Keratinocyte (primary cell): Measurements from ENCODE around the gene CACNA2D2. TPM values are rescaled to one million over a fixed set of nuclear protein-coding genes. Genes with fewer than 3 reads are reported as not detected.
A peak's percentile ranks its signal among the peaks of the same experiment; 100 is the strongest.

Experiments
- DNase-seq: peaks from one replicate; pipeline ENCODE4 v3.0.0-alpha.2; 2011; ENCODE audit warnings: low read depth, missing footprints, low spot score
- FAIRE-seq: peaks from 2 replicates; lab custom pipeline; 2011; peaks lifted over from hg19 to GRCh38; lab: Jason Lieb, UNC
- H2AFZ ChIP-seq: 2 replicates; pipeline ENCODE4 v1.6.0; 2012; ENCODE audit warnings: low read length, control low read depth, inconsistent platforms; ENCODE audit not compliant: control insufficient read depth
- H3K27ac ChIP-seq: 2 replicates; pipeline ENCODE4 v1.5.1; 2011; ENCODE audit warnings: low read length; ENCODE audit not compliant: control insufficient read depth, insufficient read depth
- H3K27me3 ChIP-seq: 3 replicates; pipeline ENCODE4 v1.6.0; 2011; ENCODE audit warnings: low read length; ENCODE audit not compliant: control insufficient read depth, insufficient read depth; ENCODE audit errors: extremely low read depth
- H3K36me3 ChIP-seq, 2 experiments: 2 replicates in 1 of 2; 3 replicates in 1 of 2; pipeline ENCODE4 v1.5.1; 2011; ENCODE audit warnings: low read length in 2 of 2, mild to moderate bottlenecking in 1 of 2; ENCODE audit not compliant: control insufficient read depth in 2 of 2, insufficient read depth in 2 of 2; ENCODE audit errors: extremely low read depth in 1 of 2
- H3K4me1 ChIP-seq: 3 replicates; pipeline ENCODE4 v1.5.1; 2011; ENCODE audit warnings: low read length; ENCODE audit not compliant: control insufficient read depth, insufficient read depth; ENCODE audit errors: extremely low read depth
- H3K4me2 ChIP-seq: 3 replicates; pipeline ENCODE4 v1.6.0; 2011; ENCODE audit warnings: low read depth, low read length; ENCODE audit not compliant: control insufficient read depth, insufficient read depth; ENCODE audit errors: extremely low read depth
- H3K4me3 ChIP-seq, 3 experiments: fragments of 200-600 bp in 1 of 3; sonication (generic) in 1 of 3; 2 replicates in 2 of 3; 3 replicates in 1 of 3; pipeline ENCODE4 v1.5.1; 2011 to 2016; ENCODE audit warnings: low read length in 3 of 3, mild to moderate bottlenecking in 3 of 3, control low read depth in 2 of 3, inconsistent platforms in 1 of 3, low read depth in 1 of 3, mixed read lengths in 1 of 3, mixed run types in 1 of 3, moderate library complexity in 1 of 3; ENCODE audit not compliant: control insufficient read depth in 2 of 3, insufficient read depth in 2 of 3; ENCODE audit errors: extremely low read depth in 1 of 3
- H3K79me2 ChIP-seq: 2 replicates; pipeline ENCODE4 v1.6.0; 2012; ENCODE audit warnings: low read length; ENCODE audit not compliant: control insufficient read depth, insufficient read depth
- H3K9ac ChIP-seq: 3 replicates; pipeline ENCODE4 v1.6.0; 2011; ENCODE audit warnings: low read length; ENCODE audit not compliant: control insufficient read depth, insufficient read depth; ENCODE audit errors: extremely low read depth
- H3K9me1 ChIP-seq: 3 replicates; pipeline ENCODE4 v1.6.0; 2011; ENCODE audit warnings: low read length; ENCODE audit not compliant: control insufficient read depth, insufficient read depth; ENCODE audit errors: extremely low read depth
- H3K9me3 ChIP-seq: 2 replicates; pipeline ENCODE4 v1.5.1; 2012; ENCODE audit warnings: low read depth, low read length; ENCODE audit not compliant: control insufficient read depth
- H4K20me1 ChIP-seq: 3 replicates; pipeline ENCODE4 v1.6.0; 2011; ENCODE audit warnings: low read length; ENCODE audit not compliant: control insufficient read depth, insufficient read depth; ENCODE audit errors: extremely low read depth
- EZH2 ChIP-seq: IDR thresholded peaks from one replicate; pipeline ENCODE4 v1.6.1; 2012; ENCODE audit warnings: inconsistent platforms, mild to moderate bottlenecking, low read length, moderate library complexity
- dilution Hi-C: fragments of 300-500 bp; cut with MboI; formaldehyde crosslinking; loops from one replicate; pipeline ENCODE4 v1.7.0; 2020; ENCODE audit warnings: low sequenced_read_pairs; ENCODE audit not compliant: extremely low pct_ligation_motif_present
- polyA plus RNA-seq, 5 experiments: library from polyadenylated mRNA; depleted of rRNA in 3 of 5; stranded (reverse) in 3 of 5; stranded (forward) in 1 of 5; unstranded in 1 of 5; fragments of >200 nt; gene quantifications; 1 replicate in 1 of 5; 2 replicates in 3 of 5; 3 replicates in 1 of 5; pipeline versions ENCODE4 v1.2.1 to v1.2.3, GENCODE V29; 2011 to 2012; ENCODE audit warnings: missing spikeins in 2 of 5, low read depth in 1 of 5, low replicate concordance in 1 of 5
- TF ChIP-seq, protein P1 (sequence below), 3 experiments: IDR thresholded peaks in 1 of 3; conservative IDR thresholded peaks in 1 of 3; optimal IDR thresholded peaks in 1 of 3; 2 replicates in 2 of 3; 3 replicates in 1 of 3; pipeline versions ENCODE3 to v1.5.1; 2011; ENCODE audit warnings: low read length in 3 of 3, mild to moderate bottlenecking in 3 of 3, moderate library complexity in 2 of 3, control low read depth in 1 of 3, inconsistent platforms in 1 of 3; ENCODE audit not compliant: insufficient read depth in 2 of 3; ENCODE audit errors: extremely low read depth in 1 of 3

The CACNA2D2 gene
- polyA plus RNA-seq, 1 donor (not counting 4 experiments of a cell fraction or from before 2014, with no cell fraction given) = 0.04 TPM

DNA sequence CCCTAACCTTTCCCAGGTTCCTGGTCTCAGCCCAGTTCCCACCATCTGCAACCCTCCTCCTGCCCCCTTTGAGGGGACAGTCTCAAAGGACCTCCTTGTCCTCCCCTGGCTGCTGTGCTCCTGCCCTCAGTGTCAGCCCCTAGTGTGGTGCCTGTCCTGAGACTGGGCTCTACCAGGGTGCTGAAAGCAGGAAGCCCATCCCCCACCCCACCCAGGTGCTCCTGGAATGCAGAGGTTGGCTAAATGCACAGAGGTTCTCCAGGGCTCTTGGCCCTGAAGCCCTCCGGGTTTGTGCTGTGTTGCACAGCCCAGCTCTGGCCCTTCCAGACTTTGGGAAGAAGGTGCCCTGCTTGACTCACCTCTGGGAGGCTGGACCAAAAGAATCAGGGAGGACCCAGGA is 42.3 kb upstream of the CACNA2D2 start:
- H3K4me1 ChIP-seq = peaks cover 8% of the 10 kb centered on the region
- TF ChIP-seq EZH2 = no peak
- TF ChIP-seq, protein P1, sequence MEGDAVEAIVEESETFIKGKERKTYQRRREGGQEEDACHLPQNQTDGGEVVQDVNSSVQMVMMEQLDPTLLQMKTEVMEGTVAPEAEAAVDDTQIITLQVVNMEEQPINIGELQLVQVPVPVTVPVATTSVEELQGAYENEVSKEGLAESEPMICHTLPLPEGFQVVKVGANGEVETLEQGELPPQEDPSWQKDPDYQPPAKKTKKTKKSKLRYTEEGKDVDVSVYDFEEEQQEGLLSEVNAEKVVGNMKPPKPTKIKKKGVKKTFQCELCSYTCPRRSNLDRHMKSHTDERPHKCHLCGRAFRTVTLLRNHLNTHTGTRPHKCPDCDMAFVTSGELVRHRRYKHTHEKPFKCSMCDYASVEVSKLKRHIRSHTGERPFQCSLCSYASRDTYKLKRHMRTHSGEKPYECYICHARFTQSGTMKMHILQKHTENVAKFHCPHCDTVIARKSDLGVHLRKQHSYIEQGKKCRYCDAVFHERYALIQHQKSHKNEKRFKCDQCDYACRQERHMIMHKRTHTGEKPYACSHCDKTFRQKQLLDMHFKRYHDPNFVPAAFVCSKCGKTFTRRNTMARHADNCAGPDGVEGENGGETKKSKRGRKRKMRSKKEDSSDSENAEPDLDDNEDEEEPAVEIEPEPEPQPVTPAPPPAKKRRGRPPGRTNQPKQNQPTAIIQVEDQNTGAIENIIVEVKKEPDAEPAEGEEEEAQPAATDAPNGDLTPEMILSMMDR (optimal IDR thresholded peaks at IDR 0.05 in 1 of 3, IDR thresholded peaks at IDR 0.05 in 1 of 3, conservative IDR thresholded peaks at IDR 0.05 in 1 of 3; ENCODE audit: extremely low read depth in 1 of 3, insufficient read depth in 2 of 3, low read length in 3 of 3) = no peak
- H3K4me2 ChIP-seq = no peak overlapping the region
- H3K9ac ChIP-seq = no peak overlapping the region
- FAIRE-seq (no peak), DNase-seq (no peak)
- H3K36me3 ChIP-seq = no peaks in the 10 kb centered on the region
- H3K27me3 ChIP-seq = peaks cover 6% of the 10 kb centered on the region
- H2AFZ ChIP-seq = no peak overlapping the region
- dilution Hi-C loops = no loop called here
- H3K79me2 ChIP-seq = no peaks in the 10 kb centered on the region
- no peak overlapping the region for H3K4me3 ChIP-seq
- H3K9me1 ChIP-seq = no peaks in the 10 kb centered on the region
- no peaks in the 10 kb centered on the region for H4K20me1 ChIP-seq
- no peaks in the 10 kb centered on the region for H3K9me3 ChIP-seq
- no peak overlapping the region for H3K27ac ChIP-seq

DNA sequence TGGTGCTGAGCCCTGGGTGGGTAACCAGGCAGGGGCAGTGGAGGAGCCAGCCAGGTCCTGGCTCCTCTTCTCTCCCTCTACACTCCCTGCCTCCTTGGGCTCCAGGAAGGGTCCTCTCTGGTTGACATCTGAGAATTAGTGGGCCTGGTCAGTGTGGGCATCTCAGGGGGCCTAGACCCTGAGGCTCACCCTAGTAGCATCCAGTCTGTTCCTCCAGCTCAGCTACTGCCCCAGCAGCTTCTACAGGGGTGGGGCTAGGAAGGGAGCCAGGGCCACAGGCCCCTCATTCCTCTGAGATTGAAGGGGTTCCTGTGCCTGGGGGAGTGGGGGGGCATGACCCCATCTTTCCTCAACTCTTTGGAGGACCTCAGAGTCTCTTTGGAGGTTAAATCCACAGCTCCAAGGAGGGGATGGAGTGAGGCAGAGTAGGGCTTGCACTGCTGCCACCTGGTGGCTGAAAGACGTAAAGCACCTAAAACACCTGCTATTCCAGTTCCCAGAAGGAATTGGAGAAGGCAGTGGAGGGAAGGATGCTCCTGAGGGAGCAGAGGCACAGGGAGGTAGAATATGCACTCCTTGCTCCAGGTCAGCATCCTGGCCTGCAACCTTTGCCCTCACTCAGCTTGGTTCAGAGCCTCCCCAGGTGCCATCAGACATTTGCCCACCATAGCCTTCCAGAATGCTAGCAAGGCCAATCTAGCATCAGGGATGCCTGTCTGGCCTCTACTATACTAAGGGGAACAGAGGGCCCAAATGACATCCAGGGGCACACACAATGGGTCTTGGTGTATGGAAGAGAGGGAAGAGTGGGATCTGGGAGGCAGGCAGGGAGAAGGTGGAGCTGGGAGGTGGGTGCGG is 39.0 kb upstream of the CACNA2D2 start:
- H3K4me1 ChIP-seq = peaks cover 12% of the 10 kb centered on the region
- H3K79me2 ChIP-seq = no peaks in the 10 kb centered on the region
- no peaks in the 10 kb centered on the region for H3K9me1 ChIP-seq
- H2AFZ ChIP-seq = no peak overlapping the region
- H3K4me3 ChIP-seq = no peak overlapping the region
- dilution Hi-C loops = no loop called here
- peak; percentile 95 for FAIRE-seq
- no peaks in the 10 kb centered on the region for H3K36me3 ChIP-seq
- no peak overlapping the region for H3K4me2 ChIP-seq
- H4K20me1 ChIP-seq = no peaks in the 10 kb centered on the region
- no peaks in the 10 kb centered on the region for H3K9me3 ChIP-seq
- H3K9ac ChIP-seq = no peak overlapping the region
- H3K27ac ChIP-seq = no peak overlapping the region
- no peak for DNase-seq
- TF ChIP-seq, protein P1 (optimal IDR thresholded peaks at IDR 0.05 in 1 of 3, IDR thresholded peaks at IDR 0.05 in 1 of 3, conservative IDR thresholded peaks at IDR 0.05 in 1 of 3; ENCODE audit: extremely low read depth in 1 of 3, insufficient read depth in 2 of 3, low read length in 3 of 3) = peak in 2 of 3 experiments; percentile 93 to 97
- TF ChIP-seq EZH2 = no peak
- peaks cover 22% of the 10 kb centered on the region for H3K27me3 ChIP-seq
